Sigmoid colon (tissue), 4 donors: ENCODE measurements around the gene GRXCR2.

Experiments
- CTCF ChIP-seq, 4 experiments: fragments of 450-650 bp in 3 of 4; fragments of 200-600 bp in 1 of 4; IDR thresholded peaks; one replicate each; pipeline ENCODE4 v1.5.1; 2016 to 2019; ENCODE audit warnings: antibody characterized with exemption in 4 of 4, mild to moderate bottlenecking in 3 of 4, moderate library complexity in 2 of 4
- EP300 ChIP-seq, 4 donors: sonication (generic); formaldehyde crosslinking; IDR thresholded peaks; one replicate each; pipeline ENCODE4 v1.6.1; 2017; ENCODE audit warnings: antibody characterized with exemption in 4 of 4
- POLR2A ChIP-seq, 2 donors: fragments of 450-650 bp; IDR thresholded peaks; one replicate each; pipeline ENCODE4 v1.6.1; 2016; ENCODE audit warnings: antibody characterized with exemption in 2 of 2, mild to moderate bottlenecking in 2 of 2, moderate library complexity in 2 of 2
- POLR2AphosphoS5 ChIP-seq, 4 donors: sonication (generic); formaldehyde crosslinking; IDR thresholded peaks; one replicate each; pipeline ENCODE4 v1.6.1; 2017; ENCODE audit warnings: antibody characterized with exemption in 4 of 4

GRCh38 chr5:145834554-145834916 is 38.3 kb downstream of the GRXCR2 start:
- TF ChIP-seq POLR2A (IDR thresholded peaks at IDR 0.05) (no peak), POLR2AphosphoS5 (IDR thresholded peaks at IDR 0.05) (no peak), CTCF (IDR thresholded peaks at IDR 0.05) (no peak), EP300 (IDR thresholded peaks at IDR 0.05) (no peak)
